Stomach (tissue), 9 donors: ENCODE measurements around the gene TINAGL1. TPM values are rescaled to one million over a fixed set of nuclear protein-coding genes. Genes with fewer than 3 reads are reported as not detected.

Source experiments
- DNase-seq, 2 donors: peaks; one replicate each; pipeline versions ENCODE4 v3.0.0 to v3.0.0-alpha.2; 2013 to 2019
- H3K27ac ChIP-seq, 5 donors: fragments of 200-600 bp in 4 of 5; sonication (generic) in 4 of 5; one replicate each; pipeline ENCODE4 v1.5.1; 2013 to 2019; ENCODE audit warnings: mild to moderate bottlenecking in 1 of 5, moderate library complexity in 1 of 5
- H3K27me3 ChIP-seq, 3 donors: fragments of 200-600 bp; sonication (generic); one replicate each; pipeline ENCODE4 v1.5.1; 2017 to 2019; ENCODE audit warnings: mixed run types in 1 of 3
- H3K36me3 ChIP-seq, 4 donors: fragments of 200-600 bp; sonication (generic); 1 replicate in 3 of 4; 2 replicates in 1 of 4; pipeline ENCODE4 v1.5.1; 2016 to 2019
- H3K4me1 ChIP-seq, 4 donors: fragments of 200-600 bp; sonication (generic); one replicate each; pipeline ENCODE4 v1.5.1; 2016 to 2019
- H3K4me3 ChIP-seq, 4 donors: fragments of 200-600 bp; sonication (generic) in 3 of 4; one replicate each; pipeline ENCODE4 v1.5.1; 2016 to 2019; ENCODE audit warnings: mild to moderate bottlenecking in 1 of 4
- H3K9me3 ChIP-seq, 4 donors: fragments of 200-600 bp; sonication (generic); one replicate each; pipeline ENCODE4 v1.5.1; 2016 to 2019
- CTCF ChIP-seq, 7 experiments: fragments of 450-650 bp in 4 of 7; fragments of 200-600 bp in 3 of 7; sonication (generic) in 3 of 7; IDR thresholded peaks; one replicate each; pipeline ENCODE4 v1.5.1; 2016 to 2019; ENCODE audit warnings: antibody characterized with exemption in 7 of 7, control low read depth in 2 of 7, mild to moderate bottlenecking in 1 of 7
- EP300 ChIP-seq: sonication (generic); formaldehyde crosslinking; IDR thresholded peaks from one replicate; pipeline ENCODE4 v1.6.1; 2017; ENCODE audit warnings: antibody characterized with exemption
- POLR2A ChIP-seq, 4 donors: fragments of 450-650 bp; IDR thresholded peaks; one replicate each; pipeline ENCODE4 v1.6.1; 2016; ENCODE audit warnings: antibody characterized with exemption in 4 of 4, control low read depth in 2 of 4, mild to moderate bottlenecking in 1 of 4, moderate library complexity in 1 of 4
- POLR2AphosphoS5 ChIP-seq, 3 donors: sonication (generic); formaldehyde crosslinking; IDR thresholded peaks; one replicate each; pipeline ENCODE4 v1.6.1; 2016; ENCODE audit warnings: antibody characterized with exemption in 3 of 3
- WGBS, 5 donors: extraction: QIAGEN DNeasy Blood & Tissue Kit in 3 of 5; methylation state at CpG; one replicate each; pipeline versions ENCODE4 v1.1.5 to v1.1.7; 2013 to 2018; 5-methylcytosine and 5-hydroxymethylcytosine counted together
- intact Hi-C: fragments of 100-400 bp; cut with DNase I; formaldehyde crosslinking; loops from one replicate; pipeline ENCODE4 v1.15.1; 2023; ENCODE audit warnings: low total_unique reads
- polyA plus RNA-seq, 3 donors: library from polyadenylated mRNA; stranded (reverse); fragments of 200-250 nt; gene quantifications; one replicate each; pipeline ENCODE4 v1.2.3, GENCODE V29; 2013
- total RNA-seq, 5 donors: library from RNA; depleted of rRNA; stranded (reverse); fragments of >200 nt; gene quantifications; one replicate each; pipeline versions ENCODE4 v1.1.0 to v1.2.3, GENCODE V29; 2014 to 2016
- donor health status: healthy with polysubstance abuse.
- donor health status: Bipolar disorder and iron deficiency.
- donor health status: healthy.

Gene TINAGL1
- total and polyA plus RNA-seq, 8 donors, result 17.9 to 691 (median 124) TPM

- Histone ChIP-seq H3K9me3 (no peaks in the 10 kb centered on the region), H3K27me3 (peaks cover 0 to 12% (median 0%) of the 10 kb centered on the region in 3 donors), H3K4me1 (peaks cover 46 to 55% (median 48%) of the 10 kb centered on the region in 4 donors), H3K36me3 (no peaks in the 10 kb centered on the region), H3K27ac (peak overlapping the region; percentile 83 to 94 (median 92)), H3K4me3 (no peak overlapping the region)
- WGBS, 5 donors, result 27 to 40% (median 30%) methylated on average over 10 of the region's 10 CpGs
- no peak for TF ChIP-seq POLR2AphosphoS5 (IDR thresholded peaks at IDR 0.05)
- TF ChIP-seq CTCF (IDR thresholded peaks at IDR 0.05), result no peak
- no peak for TF ChIP-seq EP300
- no peak for TF ChIP-seq POLR2A (IDR thresholded peaks at IDR 0.05)
- intact Hi-C loops, result no loop called here
- no peak for DNase-seq
Measured at GRCh38 chr1:31574749-31575368, 1.5 kb upstream of the TINAGL1 start.

- H3K4me3 ChIP-seq, result peak overlapping the region; percentile 62 to 67 (median 66)
- H3K27ac ChIP-seq, result peak overlapping the region; percentile 83 to 94 (median 92)
- intact Hi-C loops, result no loop called here
- no peaks in the 10 kb centered on the region for H3K36me3 ChIP-seq
- no peaks in the 10 kb centered on the region for H3K9me3 ChIP-seq
- TF ChIP-seq POLR2AphosphoS5 (IDR thresholded peaks at IDR 0.05), result peak in 2 of 3 donors; percentile 43 to 49
- TF ChIP-seq EP300, result no peak
- no peak for TF ChIP-seq POLR2A (IDR thresholded peaks at IDR 0.05)
- no peak for TF ChIP-seq CTCF (IDR thresholded peaks at IDR 0.05)
- 32 to 59% (median 47%) methylated on average over 9 to 11 of the region's 11 CpGs for WGBS, 5 donors
- H3K4me1 ChIP-seq, result peaks cover 53 to 62% (median 55%) of the 10 kb centered on the region in 4 donors
- H3K27me3 ChIP-seq, result peaks cover 0 to 12% (median 0%) of the 10 kb centered on the region in 3 donors
- peak; percentile 91 for DNase-seq
Measured at GRCh38 chr1:31575369-31576140, 760 bp upstream of the TINAGL1 start.

GRCh38 chr1:31576743-31577455, 584 bp downstream of the TINAGL1 start:
- no peaks in the 10 kb centered on the region for H3K36me3 ChIP-seq
- peaks cover 61 to 75% (median 68%) of the 10 kb centered on the region in 4 donors for H3K4me1 ChIP-seq
- peaks cover 0 to 12% (median 0%) of the 10 kb centered on the region in 3 donors for H3K27me3 ChIP-seq
- 25 to 51% (median 30%) methylated on average over 17 to 27 of the region's 27 CpGs for WGBS, 5 donors
- no peak for TF ChIP-seq EP300
- TF ChIP-seq POLR2AphosphoS5 (IDR thresholded peaks at IDR 0.05), result peak in 2 of 3 donors; percentile 7 to 31
- no peak for TF ChIP-seq POLR2A (IDR thresholded peaks at IDR 0.05)
- intact Hi-C loops, result no loop called here
- no peaks in the 10 kb centered on the region for H3K9me3 ChIP-seq
- H3K4me3 ChIP-seq, result peak overlapping the region; percentile 62 to 67 (median 66)
- peak overlapping the region; percentile 83 to 94 (median 92) for H3K27ac ChIP-seq
- peak in 1 of 2 donors; percentile 61 for DNase-seq

GRCh38 chr1:31577515-31578192, 1.3 kb downstream of the TINAGL1 start:
- H3K27ac ChIP-seq, result peak overlapping the region; percentile 83 to 94 (median 92)
- H3K4me1 ChIP-seq, result peaks cover 65 to 80% (median 75%) of the 10 kb centered on the region in 4 donors
- WGBS, 5 donors, result 18 to 28% (median 26%) methylated on average over 6 of the region's 6 CpGs
- intact Hi-C loops, result no loop called here
- TF ChIP-seq POLR2A (IDR thresholded peaks at IDR 0.05) (no peak), POLR2AphosphoS5 (IDR thresholded peaks at IDR 0.05) (peak in 1 of 3 donors; percentile 19), EP300 (no peak), CTCF (IDR thresholded peaks at IDR 0.05) (no peak)
- no peaks in the 10 kb centered on the region for H3K9me3 ChIP-seq
- peak overlapping the region; percentile 62 to 67 (median 66) for H3K4me3 ChIP-seq
- no peaks in the 10 kb centered on the region for H3K36me3 ChIP-seq
- DNase-seq, result peak in 1 of 2 donors; percentile 69
- H3K27me3 ChIP-seq, result peaks cover 0 to 12% (median 0%) of the 10 kb centered on the region in 3 donors
